Measurements from ENCODE around the gene TAF11L10. TPM values are rescaled to one million over a fixed set of nuclear protein-coding genes. Genes with fewer than 3 reads are reported as not detected.

The TAF11L10 gene
- total RNA-seq, 1 donor from 2014 or later: 0.83 TPM

Other genes with a start within 250 kb of the TAF11L10 start
- gene TAF11L2, start 99.6 kb downstream of the TAF11L10 start, total RNA-seq (ENCODE audit: unreplicated experiment): not detected
- not detected for gene TAF11L3, start 79.5 kb downstream of the TAF11L10 start, total RNA-seq (ENCODE audit: unreplicated experiment)
- gene TAF11L4, start 76.0 kb downstream of the TAF11L10 start, total RNA-seq (ENCODE audit: unreplicated experiment): not detected
- gene TAF11L5, start 72.6 kb downstream of the TAF11L10 start, total RNA-seq (ENCODE audit: unreplicated experiment): 0.83 TPM
- not detected for gene TAF11L6, start 69.2 kb downstream of the TAF11L10 start, total RNA-seq (ENCODE audit: unreplicated experiment)
- 0.83 TPM for gene TAF11L7, start 12.1 kb downstream of the TAF11L10 start, total RNA-seq (ENCODE audit: unreplicated experiment)
- not detected for gene TAF11L8, start 6.9 kb downstream of the TAF11L10 start, total RNA-seq (ENCODE audit: unreplicated experiment)
- gene TAF11L9, start 3.4 kb downstream of the TAF11L10 start, total RNA-seq (ENCODE audit: unreplicated experiment): 0.83 TPM
- 3.7 TPM for gene TAF11L11, start 6.4 kb upstream of the TAF11L10 start, total RNA-seq (ENCODE audit: unreplicated experiment)
- gene TAF11L12, start 12.6 kb upstream of the TAF11L10 start, total RNA-seq (ENCODE audit: unreplicated experiment): 2.4 TPM
- 1.3 TPM for gene TAF11L13, start 34.3 kb upstream of the TAF11L10 start, total RNA-seq (ENCODE audit: unreplicated experiment)
- not detected for gene TAF11L14, start 36.6 kb upstream of the TAF11L10 start, total RNA-seq (ENCODE audit: unreplicated experiment)